ENCODE results near the gene SLC39A11.

The SLC39A11 gene

GRCh38 chr17:72754513-72754912 lies 338.0 kb downstream of the SLC39A11 start:
- H3K27ac ChIP-seq (replicated peaks), result no peak overlapping the region
- DNase-seq (ENCODE audit: low read depth in 1 of 2, low spot score in 1 of 2), result no peak
- H3K27me3 ChIP-seq (ENCODE audit: insufficient read depth, poor library complexity, severe bottlenecking), result no peaks in the 10 kb centered on the region
- H3K4me3 ChIP-seq (replicated peaks; ENCODE audit: insufficient read depth, low read length), result no peak overlapping the region
- TF ChIP-seq POLR2AphosphoS5 (IDR thresholded peaks at IDR 0.05; ENCODE audit: low read depth), result no peak
- TF ChIP-seq REST (IDR thresholded peaks at IDR 0.05; ENCODE audit: insufficient replicate concordance, low read depth), result no peak
- no peak for TF ChIP-seq CTCF (IDR thresholded peaks at IDR 0.05; ENCODE audit: insufficient read depth, low read length)
- no peak for TF ChIP-seq SPI1 (IDR thresholded peaks at IDR 0.05; ENCODE audit: borderline replicate concordance, low read depth)
- TF ChIP-seq GABPA (IDR thresholded peaks at IDR 0.05; ENCODE audit: low read depth), result no peak

- no peak for DNase-seq (ENCODE audit: low read depth in 1 of 2, low spot score in 1 of 2)
- H3K27me3 ChIP-seq (ENCODE audit: insufficient read depth, poor library complexity, severe bottlenecking), result no peaks in the 10 kb centered on the region
- H3K4me3 ChIP-seq (replicated peaks; ENCODE audit: insufficient read depth, low read length), result no peak overlapping the region
- no peak for TF ChIP-seq REST (IDR thresholded peaks at IDR 0.05; ENCODE audit: insufficient replicate concordance, low read depth)
- no peak for TF ChIP-seq POLR2AphosphoS5 (IDR thresholded peaks at IDR 0.05; ENCODE audit: low read depth)
- TF ChIP-seq SPI1 (IDR thresholded peaks at IDR 0.05; ENCODE audit: borderline replicate concordance, low read depth), result no peak
- TF ChIP-seq CTCF (IDR thresholded peaks at IDR 0.05; ENCODE audit: insufficient read depth, low read length), result no peak
- no peak for TF ChIP-seq GABPA (IDR thresholded peaks at IDR 0.05; ENCODE audit: low read depth)
- H3K27ac ChIP-seq (replicated peaks), result no peak overlapping the region
Observed at GRCh38 chr17:72751746-72752145, 340.7 kb downstream of the SLC39A11 start.

GRCh38 chr17:72749119-72749572 lies 343.3 kb downstream of the SLC39A11 start:
- H3K27me3 ChIP-seq (ENCODE audit: insufficient read depth, poor library complexity, severe bottlenecking), result no peaks in the 10 kb centered on the region
- H3K4me3 ChIP-seq (replicated peaks; ENCODE audit: insufficient read depth, low read length), result no peak overlapping the region
- DNase-seq (ENCODE audit: low read depth in 1 of 2, low spot score in 1 of 2), result no peak
- no peak overlapping the region for H3K27ac ChIP-seq (replicated peaks)
- TF ChIP-seq CTCF (IDR thresholded peaks at IDR 0.05; ENCODE audit: insufficient read depth, low read length) (no peak), POLR2AphosphoS5 (IDR thresholded peaks at IDR 0.05; ENCODE audit: low read depth) (no peak), REST (IDR thresholded peaks at IDR 0.05; ENCODE audit: insufficient replicate concordance, low read depth) (no peak), SPI1 (IDR thresholded peaks at IDR 0.05; ENCODE audit: borderline replicate concordance, low read depth) (no peak), GABPA (IDR thresholded peaks at IDR 0.05; ENCODE audit: low read depth) (no peak)

All from HL-60 (cell line).